Thoracic aorta (tissue), 2 donors: ENCODE results near the gene NLN. TPM values are rescaled to one million over a fixed set of nuclear protein-coding genes. Genes with fewer than 3 reads are reported as not detected.

ENCODE experiments used
- ATAC-seq: fragments of 150-250 bp; one replicate; pipeline ENCODE4 v1.8.0; 2017; ENCODE audit warnings: low read depth; ENCODE audit not compliant: insufficient number of reproducible peaks, low FRiP score
- DNase-seq: peaks from one replicate; pipeline ENCODE4 v3.0.0-alpha.2; 2020; ENCODE audit warnings: low spot score
- H3K27ac ChIP-seq, 2 donors: fragments of 200-600 bp; sonication (generic); 1 replicate in 1 of 2; 2 replicates in 1 of 2; pipeline ENCODE4 v1.5.1; 2016; ENCODE audit warnings: mild to moderate bottlenecking in 2 of 2, moderate library complexity in 2 of 2
- H3K27me3 ChIP-seq: fragments of 200-600 bp; sonication (generic); replicated peaks from 2 replicates; pipeline ENCODE4 v1.6.0; 2016; ENCODE audit warnings: mild to moderate bottlenecking; ENCODE audit not compliant: insufficient read depth
- H3K36me3 ChIP-seq: fragments of 200-600 bp; sonication (generic); one replicate; pipeline ENCODE4 v1.5.1; 2016
- H3K4me1 ChIP-seq, 2 donors: fragments of 200-600 bp; sonication (generic); 1 replicate in 1 of 2; 2 replicates in 1 of 2; pipeline versions ENCODE4 v1.5.1 to v1.6.0; 2016; ENCODE audit warnings: low read depth in 2 of 2, mild to moderate bottlenecking in 1 of 2; ENCODE audit not compliant: control insufficient read depth in 1 of 2
- H3K4me3 ChIP-seq: fragments of 200-600 bp; sonication (generic); 2 replicates; pipeline ENCODE4 v1.5.1; 2016; ENCODE audit warnings: mild to moderate bottlenecking
- H3K9me3 ChIP-seq: fragments of 200-600 bp; sonication (generic); 2 replicates; pipeline ENCODE4 v1.5.1; 2016
- CTCF ChIP-seq: fragments of 200-600 bp; sonication (generic); IDR thresholded peaks from one replicate; pipeline ENCODE4 v1.5.1; 2019; ENCODE audit warnings: antibody characterized with exemption
- total RNA-seq, 2 donors: library from RNA; depleted of rRNA; stranded (reverse); fragments of >200 nt; gene quantifications; one replicate each; pipeline versions ENCODE4 v1.1.0 to v1.2.3, GENCODE V29; 2016

NLN gene
- total RNA-seq, 2 donors from 2014 or later: 6.8 to 24.1 TPM

- H3K27me3 ChIP-seq: no peaks in the 10 kb centered on the region
- TF ChIP-seq CTCF: no peak
- ATAC-seq (no peak), DNase-seq (no peak)
- no peak overlapping the region for H3K4me3 ChIP-seq
- H3K27ac ChIP-seq: no peak overlapping the region
- H3K9me3 ChIP-seq: no peaks in the 10 kb centered on the region
- H3K36me3 ChIP-seq: no peaks in the 10 kb centered on the region
- H3K4me1 ChIP-seq: peaks cover 6 to 14% of the 10 kb centered on the region in 2 donors
These were observed 101.9 kb downstream of the NLN start for GRCh38 chr5:65823845-65824445.

GRCh38 chr5:65825408-65826328, 103.7 kb downstream of the NLN start:
- peaks cover 6 to 14% of the 10 kb centered on the region in 2 donors for H3K4me1 ChIP-seq
- no peak overlapping the region for H3K27ac ChIP-seq
- ATAC-seq (no peak), DNase-seq (no peak)
- TF ChIP-seq CTCF: no peak
- no peak overlapping the region for H3K4me3 ChIP-seq
- H3K36me3 ChIP-seq: no peaks in the 10 kb centered on the region
- H3K9me3 ChIP-seq: no peaks in the 10 kb centered on the region
- H3K27me3 ChIP-seq: no peaks in the 10 kb centered on the region

GRCh38 chr5:65828022-65828896, 106.3 kb downstream of the NLN start:
- Histone ChIP-seq H3K4me3 (peak overlapping the region; percentile 29), H3K27ac (no peak overlapping the region)
- no peak for TF ChIP-seq CTCF

GRCh38 chr5:65830856-65831255, 108.9 kb downstream of the NLN start:
- no peak for DNase-seq
- peaks cover 6 to 14% of the 10 kb centered on the region in 2 donors for H3K4me1 ChIP-seq
- H3K4me3 ChIP-seq: no peak overlapping the region
- no peak overlapping the region for H3K27ac ChIP-seq
- no peaks in the 10 kb centered on the region for H3K36me3 ChIP-seq
- TF ChIP-seq CTCF: no peak
- H3K27me3 ChIP-seq: no peaks in the 10 kb centered on the region
- no peak for ATAC-seq
- H3K9me3 ChIP-seq: no peaks in the 10 kb centered on the region

More at GRCh38 chr5:65828022-65828896, 106.3 kb downstream of the NLN start:
- H3K36me3 ChIP-seq: no peaks in the 10 kb centered on the region
- DNase-seq: no peak
- no peak for ATAC-seq
- no peaks in the 10 kb centered on the region for H3K9me3 ChIP-seq
- peaks cover 6 to 14% of the 10 kb centered on the region in 2 donors for H3K4me1 ChIP-seq
- no peaks in the 10 kb centered on the region for H3K27me3 ChIP-seq
